HUDEP-2 (cell line): ENCODE results near the gene SLC25A23.
"Not testable (repeated sequence)": the region's sequence is repeated elsewhere in the genome, so short reads cannot be mapped to it uniquely, and the experiment has no call there.

ENCODE experiments used
- DNase-seq, 76 experiments: peaks; one replicate each; lab custom pipeline; 2025; ENCODE audit not compliant: unreplicated experiment in 76 of 76; lab: John Stamatoyannopoulos, UW

The SLC25A23 gene

DNA sequence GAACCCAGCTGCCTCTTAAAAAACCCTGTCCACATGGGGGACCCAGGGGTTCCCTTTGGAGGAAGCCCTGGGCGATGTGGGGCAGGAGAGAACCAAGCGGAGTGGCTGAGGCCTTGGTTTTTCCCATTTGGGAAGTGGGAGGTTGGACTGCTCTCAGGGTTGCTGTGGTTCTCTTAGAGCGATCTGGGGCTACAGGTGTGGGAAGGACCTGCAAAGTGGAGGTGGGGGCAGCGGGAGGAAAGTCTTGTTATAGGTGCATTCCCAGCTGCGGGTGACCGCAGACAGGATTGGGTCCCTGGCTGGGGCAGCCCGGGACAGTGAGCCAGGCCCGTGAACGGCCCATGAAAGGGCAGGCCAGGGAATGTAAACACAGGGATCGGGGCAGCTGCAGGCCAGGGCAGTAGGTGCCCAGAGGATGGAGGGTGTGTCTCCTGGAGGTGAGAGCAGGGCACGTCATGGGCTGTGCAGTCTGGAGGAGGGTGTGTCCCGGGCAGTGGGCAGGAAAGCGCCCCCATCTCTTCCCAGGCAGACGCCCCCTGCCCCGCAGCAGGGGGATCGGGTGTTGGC lies 814 bp downstream of the SLC25A23 start:
- DNase-seq, result no peak

DNA sequence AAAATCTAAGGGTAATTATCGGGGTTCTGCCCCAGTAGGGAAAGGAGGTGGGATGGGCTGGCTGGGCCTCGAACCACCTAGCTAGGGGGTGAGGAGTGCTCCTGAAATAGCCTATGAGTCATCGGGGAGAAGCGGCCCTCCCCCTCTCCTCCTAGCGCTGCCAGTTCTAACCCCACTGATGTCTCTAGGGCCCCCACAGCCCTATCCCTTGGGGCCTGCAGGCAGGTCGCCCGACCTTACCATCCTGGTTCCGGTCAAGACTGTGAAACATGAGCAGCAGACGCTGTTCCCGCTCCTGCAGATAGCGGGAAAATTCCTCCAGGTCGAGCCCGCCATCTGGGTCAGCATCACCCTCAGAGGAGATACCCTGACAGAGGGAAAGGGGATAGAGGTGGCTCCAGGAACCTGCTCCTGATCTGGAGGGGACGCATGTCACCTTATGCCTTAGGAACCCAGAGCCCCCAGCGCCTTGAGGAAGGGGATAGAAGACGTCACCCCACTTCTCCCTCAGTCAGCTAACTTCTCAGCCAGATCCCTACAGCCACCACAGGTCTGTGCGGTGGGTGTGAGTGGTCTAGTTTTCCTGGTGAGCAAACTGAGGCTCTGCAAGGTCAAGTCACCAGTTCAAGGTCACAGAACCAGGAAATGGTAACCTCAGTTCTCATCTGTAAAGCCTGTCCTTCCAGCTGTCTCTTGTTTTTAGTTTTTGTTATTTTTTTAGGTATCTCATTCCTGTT lies 1.5 kb downstream of the SLC25A23 start:
- DNase-seq, result no peak

DNA sequence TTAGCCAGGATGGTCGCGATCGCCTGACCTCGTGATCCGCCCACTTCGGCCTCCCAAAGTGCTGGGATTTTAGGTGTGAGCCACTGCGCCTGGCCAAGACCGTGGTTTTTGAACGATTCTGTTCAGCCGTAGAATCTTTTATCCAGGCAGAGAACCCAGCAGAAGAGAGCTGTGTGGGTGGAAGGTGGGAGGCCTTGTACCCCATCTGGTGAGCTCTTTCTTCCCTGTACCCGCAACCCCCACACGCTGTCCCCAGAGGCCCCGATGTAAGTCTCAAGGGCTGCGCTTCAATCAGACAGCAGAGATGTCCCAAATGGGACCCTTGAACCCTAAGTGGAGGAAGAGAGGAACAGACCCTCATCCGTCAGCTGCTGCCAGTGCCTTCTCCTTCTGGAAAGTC lies 3.7 kb downstream of the SLC25A23 start:
- DNase-seq, result no peak

DNA sequence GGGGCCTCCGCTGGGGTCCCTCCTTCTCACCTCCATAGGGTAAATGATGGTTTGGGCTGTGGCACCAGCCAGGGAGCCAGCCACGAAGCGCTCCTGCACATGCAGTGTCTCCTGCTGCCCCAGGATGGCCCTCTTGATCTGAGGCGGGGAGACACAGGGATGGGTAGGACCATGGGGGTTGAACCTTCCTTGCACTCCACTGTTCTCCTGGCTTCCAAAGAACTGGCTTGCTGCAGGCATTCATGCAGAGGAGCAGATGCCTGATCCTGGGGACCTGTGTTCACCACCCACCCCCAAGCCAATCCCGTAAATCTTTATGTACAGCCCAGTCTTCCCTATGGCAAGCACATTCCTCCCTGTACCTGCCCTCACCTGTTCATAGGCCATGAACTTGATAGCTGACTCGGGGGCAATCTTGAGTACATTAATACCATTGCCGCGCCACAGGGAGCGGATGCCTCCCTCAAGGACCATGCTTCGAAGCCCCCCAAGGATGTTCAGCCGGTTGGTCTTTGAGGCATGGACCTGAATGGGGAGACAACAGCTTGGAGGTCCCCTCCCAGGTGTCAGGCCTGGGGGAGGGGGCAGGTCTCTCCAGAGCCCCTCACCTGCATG lies 5.5 kb downstream of the SLC25A23 start:
- DNase-seq, result no peak

DNA sequence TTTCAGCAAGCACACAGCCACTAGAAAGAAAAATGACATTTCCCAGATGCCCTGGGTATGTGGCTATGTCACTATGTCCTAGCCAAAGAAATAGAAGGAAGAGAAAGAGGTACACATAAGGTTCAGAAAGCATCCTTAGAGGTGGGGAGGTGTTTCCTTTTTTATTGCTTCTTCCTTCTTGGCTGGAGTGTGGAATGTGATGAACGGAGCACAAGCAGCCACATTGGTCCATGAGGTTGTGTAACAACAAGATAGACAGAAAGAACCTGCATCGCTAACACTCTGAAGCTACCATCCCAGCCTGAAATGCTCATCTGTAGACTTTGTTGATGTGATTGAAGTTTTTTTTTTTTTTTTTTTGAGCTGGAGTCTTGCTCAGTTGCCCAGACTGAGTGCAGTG lies 6.7 kb downstream of the SLC25A23 start:
- no peak for DNase-seq

DNA sequence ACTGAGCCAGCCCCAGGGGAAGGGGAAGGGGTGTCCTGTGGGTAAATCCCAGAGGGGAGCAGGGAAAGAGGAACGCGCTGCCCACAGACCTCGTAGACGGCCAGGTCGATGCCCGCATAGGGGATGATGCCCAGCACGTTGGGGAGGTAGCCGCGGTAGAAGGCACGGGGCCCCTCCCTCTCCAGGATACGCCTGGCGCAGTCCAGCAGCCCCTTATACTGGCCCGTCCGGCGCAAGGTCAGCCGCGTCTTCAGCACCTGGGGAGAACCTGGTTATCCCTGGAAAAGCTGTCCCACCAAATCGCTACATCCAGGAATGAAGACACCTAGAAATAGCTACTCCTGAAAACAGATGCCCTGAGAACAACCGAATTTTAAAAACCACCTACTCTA lies 7.4 kb downstream of the SLC25A23 start:
- DNase-seq, result no peak

DNA sequence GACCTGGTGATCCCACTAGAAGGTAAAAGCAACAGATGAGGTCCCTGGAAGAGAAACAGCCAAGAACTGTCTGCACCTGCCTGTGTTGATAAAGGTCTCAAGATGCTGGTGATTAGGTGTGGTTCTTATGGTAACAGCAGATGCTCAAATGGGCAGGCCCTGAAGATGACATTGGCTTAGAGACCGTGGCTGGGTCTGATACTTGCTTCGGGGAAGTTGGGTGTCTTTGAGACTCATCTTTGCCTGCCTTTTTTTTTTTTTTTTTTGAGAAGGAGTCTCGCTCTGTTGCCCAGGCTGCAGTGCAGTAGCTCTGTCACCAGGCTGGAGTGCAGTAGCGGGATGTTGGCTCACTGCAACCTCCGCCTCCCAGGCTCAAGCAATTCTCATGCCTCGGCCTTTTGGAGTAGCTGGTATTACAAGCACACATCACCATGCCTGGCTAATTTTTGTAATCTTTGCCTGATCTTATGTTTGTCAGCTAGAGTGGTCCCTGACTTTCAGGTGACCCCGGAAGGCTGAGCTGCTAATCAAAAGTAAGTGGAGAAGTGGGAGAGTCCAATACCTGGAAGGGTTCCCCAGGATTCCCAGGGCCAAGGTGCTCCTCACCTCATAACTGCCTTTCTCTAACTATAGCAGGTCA lies 7.9 kb downstream of the SLC25A23 start:
- no peak for DNase-seq

DNA sequence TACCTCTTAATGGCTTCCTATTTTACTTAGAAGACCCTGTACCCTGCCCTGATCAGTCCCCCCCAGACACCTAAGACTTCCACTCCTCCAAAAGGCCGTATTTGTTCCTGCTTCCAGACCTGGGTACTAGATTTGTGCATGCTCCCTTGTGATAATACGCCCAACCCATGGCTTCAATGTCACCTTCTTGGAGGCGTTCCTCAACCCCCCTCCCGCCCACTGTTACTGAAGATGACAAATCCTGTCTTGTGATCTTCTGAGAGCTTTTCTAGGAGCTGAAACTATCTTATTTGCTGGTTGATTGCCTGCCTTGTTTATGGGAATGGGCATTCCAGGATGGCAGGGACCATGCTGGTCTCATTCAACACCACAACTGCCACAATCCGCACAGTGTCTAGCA lies 9.4 kb downstream of the SLC25A23 start:
- no peak for DNase-seq

DNA sequence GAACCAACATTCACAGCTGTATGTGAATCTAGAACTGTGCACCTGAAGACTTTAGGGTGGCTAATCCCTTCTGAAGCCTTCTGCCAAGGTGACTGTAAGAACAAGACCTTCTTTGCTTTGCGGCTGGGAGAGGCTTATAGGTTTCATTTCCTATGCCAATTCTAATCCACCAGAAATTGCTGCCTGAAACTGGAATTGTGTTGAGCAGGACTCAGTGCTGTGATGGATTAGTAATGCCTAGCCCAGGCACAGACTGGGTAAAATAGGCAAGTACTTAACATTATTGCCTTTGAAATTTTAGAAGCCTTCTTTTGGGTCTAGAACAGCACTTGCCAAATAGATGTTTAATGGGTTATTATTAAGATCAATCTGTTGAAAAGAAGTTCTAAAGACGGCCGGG lies 11.5 kb downstream of the SLC25A23 start:
- no peak for DNase-seq

DNA sequence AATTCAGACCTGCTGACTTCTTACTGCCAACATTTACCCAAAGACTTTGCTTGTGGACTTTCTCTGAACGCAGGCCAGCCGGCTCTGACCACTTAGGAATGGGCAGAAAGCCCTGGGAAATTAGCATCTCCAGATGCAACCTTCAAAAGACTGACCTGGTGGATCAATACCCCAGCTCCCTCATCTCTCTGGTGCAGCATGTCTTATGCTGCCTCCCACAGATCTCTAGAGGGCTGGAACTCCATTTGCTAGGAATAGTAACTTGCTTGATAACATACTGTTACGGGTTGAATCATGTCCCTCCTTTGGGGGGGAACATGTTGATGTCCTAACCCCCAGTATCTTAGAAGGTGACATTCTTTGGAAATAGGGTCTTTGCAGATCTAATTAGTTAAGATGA lies 13.1 kb downstream of the SLC25A23 start:
- no peak for DNase-seq

DNA sequence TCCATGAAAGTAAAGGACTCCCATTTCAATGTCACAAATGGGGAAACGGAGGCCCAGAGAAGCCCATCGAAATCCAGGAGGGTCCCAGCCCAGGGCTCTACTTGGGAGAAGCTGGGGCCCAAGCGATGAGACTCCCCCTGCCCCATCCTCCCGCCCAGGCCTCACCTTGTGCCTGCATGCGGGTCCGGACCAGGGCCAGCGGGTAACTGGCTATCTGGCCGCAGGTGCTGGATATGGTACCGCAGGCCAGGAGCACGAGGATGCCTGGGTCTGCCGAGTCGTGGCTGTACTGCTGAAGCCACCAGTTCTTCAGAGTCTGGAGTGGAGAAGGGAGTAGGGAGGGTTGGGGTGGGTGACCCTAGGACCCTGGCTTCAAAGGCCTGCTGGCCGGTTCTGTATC lies 15.6 kb downstream of the SLC25A23 start:
- DNase-seq, result no peak

DNA sequence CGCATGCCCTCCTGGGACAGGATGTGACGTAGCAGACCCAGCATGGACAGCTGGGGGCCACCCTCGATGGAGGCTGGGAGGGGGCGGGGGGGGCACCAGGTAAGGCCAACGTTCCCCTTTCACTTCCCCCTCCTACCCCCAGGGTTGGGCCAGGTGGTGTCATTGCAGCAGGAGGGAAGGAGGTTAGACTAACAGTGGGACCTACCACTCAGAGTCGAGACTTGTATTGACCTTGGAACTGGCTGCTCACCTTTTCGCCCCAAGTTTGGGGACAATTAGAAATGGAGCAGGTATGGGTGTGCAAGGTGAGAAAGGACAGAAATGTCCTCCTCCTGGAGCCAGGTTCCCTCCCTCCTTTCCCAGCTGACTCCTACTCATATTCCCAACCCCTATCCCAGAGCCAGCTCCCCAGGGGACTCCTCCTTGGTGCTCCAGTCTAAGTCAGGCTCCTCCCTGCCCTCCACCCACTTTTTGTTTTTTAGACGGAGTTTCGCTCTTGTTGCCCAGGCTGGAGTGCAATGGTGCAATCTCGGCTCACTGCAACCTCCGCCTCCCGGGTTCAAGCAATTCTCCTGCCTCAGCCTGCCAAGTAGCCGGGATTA lies 17.4 kb downstream of the SLC25A23 start:
- DNase-seq, result no peak

DNA sequence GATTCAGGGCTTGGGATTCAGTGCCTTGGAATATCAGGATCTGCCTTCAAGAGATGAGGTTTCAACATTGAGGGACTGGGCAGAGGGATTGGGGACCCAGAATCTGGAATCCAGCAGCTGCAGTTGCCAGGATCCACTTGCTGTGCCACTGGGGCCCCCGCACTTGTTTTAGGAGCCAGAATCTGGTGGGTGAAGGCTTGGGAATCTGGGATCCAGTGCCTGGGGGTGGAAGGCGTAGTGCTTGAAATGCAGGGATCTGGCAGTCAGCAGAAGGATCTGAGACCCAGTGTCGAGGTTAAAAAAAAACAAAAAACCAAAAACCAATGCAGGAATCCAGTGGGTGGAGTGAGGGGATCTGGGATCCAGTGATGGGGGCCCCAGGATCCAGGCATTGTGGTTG lies 18.7 kb downstream of the SLC25A23 start:
- DNase-seq, result no peak

DNA sequence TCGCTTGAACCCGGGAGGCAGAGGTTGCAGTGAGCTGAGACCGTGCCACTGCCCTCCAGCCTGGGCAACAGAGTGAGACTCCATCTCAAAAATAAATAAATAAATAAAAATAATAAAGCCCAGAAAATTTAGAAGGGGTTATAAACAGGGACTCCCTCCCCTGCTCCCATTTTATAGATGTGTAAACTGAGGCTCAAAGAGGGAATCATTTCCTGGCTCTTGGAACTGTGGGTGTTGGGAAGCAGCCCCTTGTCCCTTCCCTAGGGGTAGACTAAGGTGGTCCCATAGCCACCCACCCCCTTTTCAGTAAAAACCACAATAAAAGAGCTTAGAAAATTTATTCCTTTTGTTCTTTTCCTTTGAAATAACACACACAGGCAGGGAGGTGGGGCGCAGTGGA lies 19.8 kb downstream of the SLC25A23 start:
- no peak for DNase-seq

DNA sequence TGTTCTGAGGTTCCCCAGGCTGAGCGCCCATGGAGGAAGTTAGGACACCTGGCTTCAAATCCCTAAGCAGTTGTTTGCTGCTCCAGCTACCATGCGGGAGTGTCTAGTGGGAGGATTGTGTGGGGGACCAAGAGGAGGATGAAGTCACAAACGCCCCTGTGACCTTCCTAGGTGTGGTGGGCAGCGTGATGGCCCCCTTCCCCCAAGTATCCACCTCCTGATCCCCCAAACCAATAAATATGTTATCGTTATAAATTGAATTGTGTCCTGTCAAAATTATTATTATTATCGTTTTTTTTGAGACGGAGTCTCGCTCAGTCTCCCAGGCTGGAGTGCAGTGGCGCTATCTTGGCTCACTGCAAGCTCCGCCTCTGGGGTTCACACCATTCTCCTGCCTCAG lies 25.9 kb downstream of the SLC25A23 start, which contains the start of gene SLC25A41:
TSS of gene SLC25A41 (minus strand) at position 101 of the 400 bp plus-strand sequence. CDS start at position 31, 70 bp downstream.
- DNase-seq, result no peak

DNA sequence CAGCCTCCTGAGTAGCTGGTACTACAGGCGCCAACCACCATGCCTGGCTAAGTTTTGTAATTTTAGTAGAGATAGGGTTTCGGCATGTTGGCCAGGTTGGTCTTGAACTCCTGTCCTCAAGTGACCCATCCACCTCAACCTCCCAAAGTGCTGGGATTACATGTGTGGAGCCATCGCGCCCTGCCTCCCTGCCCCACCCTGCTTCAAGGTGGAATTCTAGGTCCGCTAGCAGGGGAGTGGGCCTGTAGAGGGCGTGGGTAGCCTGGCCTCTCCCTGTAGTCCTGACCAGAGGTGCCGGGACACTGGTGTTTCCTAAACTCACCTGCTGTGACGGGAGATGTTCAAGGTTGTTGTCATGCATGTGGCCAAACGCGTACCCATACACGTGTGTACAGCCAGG lies 26.4 kb downstream of the SLC25A23 start:
- no peak for DNase-seq

DNA sequence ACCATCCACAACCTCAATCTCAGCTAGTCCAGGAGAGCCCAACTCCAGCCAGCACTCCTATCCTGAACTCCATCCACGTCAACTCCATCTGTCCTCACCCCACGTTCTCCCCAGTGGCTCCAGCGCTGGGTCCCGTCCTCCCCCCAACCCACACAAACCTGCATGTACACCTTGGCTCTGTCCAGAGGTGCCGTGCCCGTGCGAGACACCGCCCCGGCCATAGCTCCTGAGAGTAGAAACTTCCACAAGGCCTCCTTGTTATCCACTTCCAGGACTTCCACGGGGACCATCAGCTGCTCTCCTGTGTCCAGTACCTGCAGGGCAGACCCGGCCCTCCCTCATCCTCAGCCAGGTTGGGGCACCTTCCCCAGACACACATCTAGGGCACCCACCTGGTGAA lies 27.7 kb downstream of the SLC25A23 start:
- no peak for DNase-seq

DNA sequence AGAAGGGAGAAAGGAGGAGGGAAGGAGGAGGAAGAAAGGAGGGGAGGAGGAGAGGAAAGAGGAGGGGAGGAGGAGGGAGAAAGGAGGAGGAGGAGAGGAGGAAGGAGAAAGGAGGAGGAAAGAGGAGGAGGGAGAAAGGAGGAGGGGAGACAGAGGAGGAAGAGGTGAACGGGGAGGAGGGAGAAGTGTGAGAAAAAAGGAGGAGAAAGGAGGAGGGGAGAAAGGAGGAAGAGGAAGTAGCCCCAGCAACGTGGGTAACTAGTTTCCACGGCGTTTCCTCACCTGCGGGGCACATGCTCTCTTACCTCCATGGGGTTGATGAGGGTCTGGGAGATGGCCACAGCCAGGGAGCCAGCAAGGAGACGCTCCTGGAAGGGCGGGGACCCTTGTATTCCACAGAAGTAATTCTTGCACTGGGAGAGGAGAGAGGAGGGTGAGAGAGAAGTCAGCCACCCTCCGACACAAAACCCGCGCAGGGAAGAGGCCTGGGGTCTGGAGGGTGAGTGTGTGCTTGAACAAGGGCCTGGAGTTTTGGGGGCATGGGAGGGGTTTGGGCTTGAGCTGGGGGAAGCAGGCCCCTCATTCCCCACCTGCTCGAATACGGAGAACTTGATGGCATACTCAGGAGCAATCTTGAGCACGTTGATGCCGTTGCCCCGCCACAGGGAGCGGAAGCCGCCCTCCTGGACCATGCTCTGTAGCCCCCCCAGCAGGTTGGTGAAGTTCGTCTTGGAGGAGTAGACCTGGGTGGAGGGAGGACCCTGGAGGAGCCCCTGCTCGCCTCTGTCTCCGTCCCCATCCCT lies 30.0 kb downstream of the SLC25A23 start:
- DNase-seq, result no peak

DNA sequence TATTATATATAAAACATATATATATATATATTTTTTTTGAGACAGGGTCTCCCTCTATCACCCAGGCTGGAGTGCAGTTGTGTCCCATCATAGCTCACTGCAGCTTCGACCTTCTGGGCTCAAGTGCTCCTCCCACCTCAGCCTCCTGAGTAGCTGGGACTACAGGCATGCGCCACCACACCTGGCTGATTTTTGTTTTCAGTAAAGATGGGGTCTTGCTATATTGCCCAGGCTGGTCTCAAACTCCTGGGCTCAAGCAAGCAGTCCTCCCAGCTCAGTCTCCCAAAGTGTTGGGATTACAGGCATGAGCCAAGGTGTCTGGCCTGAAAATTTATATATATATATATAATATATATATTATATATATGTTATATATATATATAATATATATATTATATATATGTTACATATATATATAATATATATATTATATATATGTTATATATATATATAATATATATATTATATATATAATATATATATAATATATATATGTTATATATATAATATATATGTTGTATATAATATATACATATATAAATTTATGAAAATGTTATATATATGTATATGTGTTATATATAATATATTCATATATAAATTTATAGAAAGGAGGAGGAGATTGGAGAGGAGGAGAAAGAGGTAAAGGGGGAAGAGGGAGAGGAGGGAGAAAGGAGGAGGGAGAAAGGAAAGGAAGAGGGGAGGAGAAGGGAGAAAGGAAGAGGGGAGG lies 30.7 kb downstream of the SLC25A23 start:
- not testable (repeated sequence) for DNase-seq

DNA sequence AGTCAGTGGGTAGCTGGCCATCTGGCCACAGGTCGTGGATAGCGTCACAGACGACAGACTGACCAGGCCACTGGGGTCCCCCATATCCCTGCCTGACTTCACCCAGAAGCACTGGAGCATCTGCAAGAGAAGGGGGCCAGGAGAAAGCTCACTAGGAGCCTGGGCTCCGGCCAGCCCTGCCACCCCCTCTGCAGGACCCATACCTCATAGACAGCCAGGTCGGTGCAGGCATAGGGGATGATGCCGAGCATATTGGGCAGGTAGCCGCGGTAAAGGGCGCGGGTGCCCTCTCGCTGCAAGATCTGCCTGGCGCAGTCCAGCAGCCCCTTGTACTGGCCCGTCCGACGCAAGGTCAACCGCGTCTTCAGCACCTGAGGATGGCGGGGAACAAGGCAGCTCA lies 32.5 kb downstream of the SLC25A23 start:
- no peak for DNase-seq
